Activated naive CD4-positive, alpha-beta T cell treated with anti-CD3 and anti-CD28 coated beads, Interleukin-2, amount 50 U/mL, for 16 hours (primary cell): ENCODE results near the gene RIPPLY3.

Experiments used
- DNase-seq: peaks from one replicate; pipeline ENCODE4 v3.0.0-alpha.2; 2020

The RIPPLY3 gene

DNA sequence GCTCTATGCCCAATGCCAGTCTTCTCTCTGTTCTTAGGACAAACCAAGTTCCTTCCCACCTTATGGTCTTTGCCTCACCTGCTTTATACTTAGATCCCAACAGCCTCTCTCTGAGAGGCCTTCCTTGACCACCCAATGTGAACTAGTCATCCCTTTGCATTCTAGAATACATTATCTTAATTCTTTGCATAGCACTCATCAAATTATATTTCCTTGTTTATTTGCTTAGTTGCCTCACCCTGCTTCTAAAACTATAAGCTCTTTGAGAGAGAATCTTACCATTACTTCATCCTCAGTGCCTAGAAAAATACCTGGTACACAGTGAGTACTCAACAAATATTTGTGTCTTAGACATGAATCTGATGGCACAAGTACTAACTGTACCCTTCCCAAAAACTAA, 58.3 kb downstream of the RIPPLY3 start:
- DNase-seq, result no peak

DNA sequence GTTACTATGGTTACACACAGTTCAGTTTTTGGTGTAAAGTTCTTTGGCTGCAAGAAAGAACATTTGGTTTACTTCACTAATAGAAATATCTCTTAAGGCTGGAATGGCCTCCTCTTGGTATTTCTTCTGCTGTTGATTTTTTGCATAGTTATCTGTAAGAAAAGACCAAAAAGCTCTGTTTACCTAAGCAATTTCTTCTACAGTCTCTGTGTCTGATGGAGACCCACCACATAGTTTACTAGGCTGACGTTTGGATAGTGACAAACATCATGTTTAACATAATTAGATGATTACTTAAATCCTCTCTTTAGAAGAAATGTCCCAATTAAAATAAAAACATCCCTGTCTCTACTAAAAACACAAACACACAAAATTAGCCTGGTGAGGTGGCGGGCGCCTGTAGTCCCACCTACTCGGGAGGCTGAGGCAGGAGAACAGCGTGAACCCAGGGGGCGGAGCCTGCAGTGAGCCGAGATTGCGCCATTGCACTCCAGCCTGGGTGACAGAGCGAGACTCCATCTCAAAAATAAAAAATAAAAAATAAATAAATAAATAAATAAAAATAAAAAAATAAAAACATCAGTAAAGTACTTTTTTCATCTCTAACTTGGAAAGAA, 59.2 kb downstream of the RIPPLY3 start:
- no peak for DNase-seq
